K562 (cell line): ENCODE measurements around the gene FAM217B. TPM values are rescaled to one million over a fixed set of nuclear protein-coding genes. Genes with fewer than 3 reads are reported as not detected.

ENCODE experiments used
- ARHGAP35 ChIP-seq: fragments of 450-650 bp; IDR thresholded peaks from 2 replicates; pipeline ENCODE4 v1.6.1; 2018; ENCODE audit not compliant: partially characterized antibody
- BRD9 ChIP-seq: fragments of 450-650 bp; IDR thresholded peaks from 2 replicates; pipeline ENCODE4 v1.6.1; 2018; ENCODE audit warnings: low read depth; ENCODE audit not compliant: partially characterized antibody
- DIDO1 ChIP-seq: fragments of 450-650 bp; IDR thresholded peaks from 2 replicates; pipeline ENCODE4 v1.6.1; 2016; ENCODE audit warnings: low read depth, missing biosample characterization, missing genetic modification characterization
- HDGF ChIP-seq: fragments of 450-650 bp; IDR thresholded peaks from 2 replicates; pipeline ENCODE4 v1.6.1; 2016
- LARP7 ChIP-seq: fragments of 450-650 bp; IDR thresholded peaks from 2 replicates; pipeline ENCODE4 v1.6.1; 2016
- RBM14 ChIP-seq: fragments of 200-400 bp; formaldehyde crosslinking; IDR thresholded peaks from 2 replicates; pipeline ENCODE4 v1.6.1; 2018; ENCODE audit warnings: low read depth, mild to moderate bottlenecking, low read length, moderate library complexity, borderline replicate concordance; ENCODE audit not compliant: insufficient read depth
- SRSF3 ChIP-seq: fragments of 200-400 bp; formaldehyde crosslinking; IDR thresholded peaks from 2 replicates; pipeline ENCODE4 v1.6.1; 2016; ENCODE audit warnings: mild to moderate bottlenecking, low read length, moderate library complexity; ENCODE audit not compliant: insufficient read depth
- TAL1 ChIP-seq: fragments of 450-650 bp; IDR thresholded peaks from 2 replicates; pipeline ENCODE4 v1.6.1; 2016; ENCODE audit warnings: mild to moderate bottlenecking
- TEAD4 ChIP-seq, 2 experiments: sonication (generic) in 1 of 2; formaldehyde crosslinking in 1 of 2; IDR thresholded peaks; 2 replicates each; pipeline versions ENCODE4 v1.6.1 to v1.8.0; 2012 to 2022; ENCODE audit warnings: borderline replicate concordance in 1 of 2, inconsistent platforms in 1 of 2, low read length in 1 of 2, mild to moderate bottlenecking in 1 of 2, missing genetic modification reagents in 1 of 2
- WHSC1 ChIP-seq: IDR thresholded peaks from one replicate; pipeline ENCODE4 v1.6.1; 2012; ENCODE audit warnings: low read length, control low read depth, inconsistent platforms
- ZNF384 ChIP-seq: IDR thresholded peaks from 2 replicates; pipeline ENCODE4 v1.6.1; 2012; ENCODE audit warnings: low read depth, low read length, improper control_type of control experiment
- polyA plus RNA-seq, 8 experiments: library from polyadenylated mRNA; depleted of rRNA in 4 of 8; stranded (reverse) in 5 of 8; unstranded in 3 of 8; fragments of >200 nt; fragmentation: Nextera tagmentation in 2 of 8; fragmentation: Illumina TruSeq in 1 of 8; extraction: Ambion mirVana in 2 of 8; extraction: Trizol in 1 of 8; gene quantifications; 2 replicates each; pipeline versions ENCODE4 v1.2.1 to v1.2.3, GENCODE V29; 2011 to 2014; ENCODE audit warnings: inconsistent platforms in 1 of 8, missing spikeins in 1 of 8
- total RNA-seq, 7 experiments: library from RNA; depleted of rRNA in 6 of 7; stranded (reverse); fragments of >200 nt in 6 of 7; fragmentation: Illumina TruSeq in 2 of 7; extraction: Trizol in 2 of 7; gene quantifications; 2 replicates each; pipeline versions ENCODE4 v1.2.1 to v1.2.3, GENCODE V29; 2011 to 2021; ENCODE audit warnings: low replicate concordance in 1 of 7
- TF ChIP-seq, protein P1 (sequence below): sonication (generic); formaldehyde crosslinking; IDR thresholded peaks from 2 replicates; pipeline ENCODE4 v1.8.0; 2022; ENCODE audit warnings: mild to moderate bottlenecking, missing genetic modification reagents, borderline replicate concordance
- TF ChIP-seq, protein P2 (sequence below): sonication (generic); formaldehyde crosslinking; IDR thresholded peaks from 2 replicates; pipeline ENCODE4 v1.8.0; 2022; ENCODE audit warnings: missing genetic modification reagents, mild to moderate bottlenecking, borderline replicate concordance
- TF ChIP-seq, protein P3 (sequence below): fragments of 450-650 bp; conservative IDR thresholded peaks from 2 replicates; pipeline ENCODE4 v1.6.1; 2016; ENCODE audit warnings: missing genetic modification characterization, low read depth, mild to moderate bottlenecking, missing compliant biosample characterization, moderate library complexity
- TF ChIP-seq, protein P4 (sequence below): sonication (generic); formaldehyde crosslinking; IDR thresholded peaks from 2 replicates; pipeline ENCODE4 v1.8.1; 2023; ENCODE audit warnings: mild to moderate bottlenecking, missing genetic modification reagents, moderate library complexity
- TF ChIP-seq, protein P5 (sequence below): fragments of 250-450 bp; sonication (Bioruptor Pico); IDR thresholded peaks from 2 replicates; pipeline ENCODE4 v1.4.0; 2020; ENCODE audit warnings: mild to moderate bottlenecking, moderate library complexity
- TF ChIP-seq, protein P6 (sequence below): fragments of 200-800 bp; sonication (Bioruptor generic); IDR thresholded peaks from 2 replicates; pipeline ENCODE4 v1.6.1; 2017; ENCODE audit warnings: missing genetic modification characterization, missing compliant biosample characterization

Gene FAM217B
- total and polyA plus RNA-seq, 9 of the 15 experiments (the other 6 are each of a cell fraction or from before 2014, with no cell fraction given): 4.8 to 11.4 (median 6.9) TPM

DNA sequence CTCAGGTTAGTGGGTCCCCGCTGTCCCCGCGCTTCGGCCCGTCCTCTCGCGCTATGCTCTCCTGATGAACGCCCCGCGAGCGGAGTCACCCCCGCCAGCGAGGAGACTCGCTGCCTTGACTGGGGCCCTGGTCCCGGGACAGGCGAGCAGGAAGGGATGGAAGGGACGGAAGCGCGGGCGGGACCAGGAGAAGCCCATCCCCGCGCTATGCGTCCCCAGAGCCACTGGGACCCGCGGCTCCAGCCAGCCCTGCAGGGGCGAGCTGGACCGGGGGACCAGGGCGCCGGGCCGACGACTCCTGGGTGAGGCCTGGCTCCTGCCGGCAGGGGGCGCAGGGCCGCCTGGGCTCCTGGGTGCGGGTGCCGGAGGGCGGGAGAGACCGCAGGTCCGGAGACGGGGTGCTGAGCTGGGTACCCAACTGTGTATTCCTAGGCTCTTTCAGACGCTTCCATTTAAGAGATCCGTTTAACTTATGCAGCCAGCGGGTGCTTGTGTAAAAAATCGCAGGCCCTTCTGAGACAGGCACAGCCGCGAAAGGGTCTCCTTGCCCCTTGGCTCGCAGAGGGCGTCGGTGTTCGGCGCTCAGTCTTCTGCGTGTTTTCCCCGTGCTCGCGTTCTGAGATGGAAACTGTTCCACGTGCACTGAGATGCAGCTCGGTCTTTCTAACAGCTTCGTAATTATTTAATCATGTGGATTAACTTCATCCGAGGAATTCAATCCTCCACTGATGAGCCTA, 6.2 kb upstream of the FAM217B start (continued):
- TF ChIP-seq, protein P1, sequence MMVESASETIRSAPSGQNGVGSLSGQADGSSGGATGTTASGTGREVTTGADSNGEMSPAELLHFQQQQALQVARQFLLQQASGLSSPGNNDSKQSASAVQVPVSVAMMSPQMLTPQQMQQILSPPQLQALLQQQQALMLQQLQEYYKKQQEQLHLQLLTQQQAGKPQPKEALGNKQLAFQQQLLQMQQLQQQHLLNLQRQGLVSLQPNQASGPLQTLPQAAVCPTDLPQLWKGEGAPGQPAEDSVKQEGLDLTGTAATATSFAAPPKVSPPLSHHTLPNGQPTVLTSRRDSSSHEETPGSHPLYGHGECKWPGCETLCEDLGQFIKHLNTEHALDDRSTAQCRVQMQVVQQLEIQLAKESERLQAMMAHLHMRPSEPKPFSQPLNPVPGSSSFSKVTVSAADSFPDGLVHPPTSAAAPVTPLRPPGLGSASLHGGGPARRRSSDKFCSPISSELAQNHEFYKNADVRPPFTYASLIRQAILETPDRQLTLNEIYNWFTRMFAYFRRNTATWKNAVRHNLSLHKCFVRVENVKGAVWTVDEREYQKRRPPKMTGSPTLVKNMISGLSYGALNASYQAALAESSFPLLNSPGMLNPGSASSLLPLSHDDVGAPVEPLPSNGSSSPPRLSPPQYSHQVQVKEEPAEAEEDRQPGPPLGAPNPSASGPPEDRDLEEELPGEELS: no peak
- TF ChIP-seq BRD9: no peak
- no peak for TF ChIP-seq HDGF
- TF ChIP-seq LARP7: no peak
- no peak for TF ChIP-seq SRSF3
- TF ChIP-seq, protein P2, sequence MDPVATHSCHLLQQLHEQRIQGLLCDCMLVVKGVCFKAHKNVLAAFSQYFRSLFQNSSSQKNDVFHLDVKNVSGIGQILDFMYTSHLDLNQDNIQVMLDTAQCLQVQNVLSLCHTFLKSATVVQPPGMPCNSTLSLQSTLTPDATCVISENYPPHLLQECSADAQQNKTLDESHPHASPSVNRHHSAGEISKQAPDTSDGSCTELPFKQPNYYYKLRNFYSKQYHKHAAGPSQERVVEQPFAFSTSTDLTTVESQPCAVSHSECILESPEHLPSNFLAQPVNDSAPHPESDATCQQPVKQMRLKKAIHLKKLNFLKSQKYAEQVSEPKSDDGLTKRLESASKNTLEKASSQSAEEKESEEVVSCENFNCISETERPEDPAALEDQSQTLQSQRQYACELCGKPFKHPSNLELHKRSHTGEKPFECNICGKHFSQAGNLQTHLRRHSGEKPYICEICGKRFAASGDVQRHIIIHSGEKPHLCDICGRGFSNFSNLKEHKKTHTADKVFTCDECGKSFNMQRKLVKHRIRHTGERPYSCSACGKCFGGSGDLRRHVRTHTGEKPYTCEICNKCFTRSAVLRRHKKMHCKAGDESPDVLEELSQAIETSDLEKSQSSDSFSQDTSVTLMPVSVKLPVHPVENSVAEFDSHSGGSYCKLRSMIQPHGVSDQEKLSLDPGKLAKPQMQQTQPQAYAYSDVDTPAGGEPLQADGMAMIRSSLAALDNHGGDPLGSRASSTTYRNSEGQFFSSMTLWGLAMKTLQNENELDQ (CRISPR knock-in tag): no peak
- TF ChIP-seq, protein P3, sequence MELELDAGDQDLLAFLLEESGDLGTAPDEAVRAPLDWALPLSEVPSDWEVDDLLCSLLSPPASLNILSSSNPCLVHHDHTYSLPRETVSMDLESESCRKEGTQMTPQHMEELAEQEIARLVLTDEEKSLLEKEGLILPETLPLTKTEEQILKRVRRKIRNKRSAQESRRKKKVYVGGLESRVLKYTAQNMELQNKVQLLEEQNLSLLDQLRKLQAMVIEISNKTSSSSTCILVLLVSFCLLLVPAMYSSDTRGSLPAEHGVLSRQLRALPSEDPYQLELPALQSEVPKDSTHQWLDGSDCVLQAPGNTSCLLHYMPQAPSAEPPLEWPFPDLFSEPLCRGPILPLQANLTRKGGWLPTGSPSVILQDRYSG: no peak
- TF ChIP-seq DIDO1 (tag): no peak
- TF ChIP-seq, protein P4, sequence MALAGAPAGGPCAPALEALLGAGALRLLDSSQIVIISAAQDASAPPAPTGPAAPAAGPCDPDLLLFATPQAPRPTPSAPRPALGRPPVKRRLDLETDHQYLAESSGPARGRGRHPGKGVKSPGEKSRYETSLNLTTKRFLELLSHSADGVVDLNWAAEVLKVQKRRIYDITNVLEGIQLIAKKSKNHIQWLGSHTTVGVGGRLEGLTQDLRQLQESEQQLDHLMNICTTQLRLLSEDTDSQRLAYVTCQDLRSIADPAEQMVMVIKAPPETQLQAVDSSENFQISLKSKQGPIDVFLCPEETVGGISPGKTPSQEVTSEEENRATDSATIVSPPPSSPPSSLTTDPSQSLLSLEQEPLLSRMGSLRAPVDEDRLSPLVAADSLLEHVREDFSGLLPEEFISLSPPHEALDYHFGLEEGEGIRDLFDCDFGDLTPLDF (CRISPR knock-in tag): peak; percentile 69
- TF ChIP-seq RBM14: no peak
- TF ChIP-seq WHSC1: no peak
- TF ChIP-seq, protein P5, sequence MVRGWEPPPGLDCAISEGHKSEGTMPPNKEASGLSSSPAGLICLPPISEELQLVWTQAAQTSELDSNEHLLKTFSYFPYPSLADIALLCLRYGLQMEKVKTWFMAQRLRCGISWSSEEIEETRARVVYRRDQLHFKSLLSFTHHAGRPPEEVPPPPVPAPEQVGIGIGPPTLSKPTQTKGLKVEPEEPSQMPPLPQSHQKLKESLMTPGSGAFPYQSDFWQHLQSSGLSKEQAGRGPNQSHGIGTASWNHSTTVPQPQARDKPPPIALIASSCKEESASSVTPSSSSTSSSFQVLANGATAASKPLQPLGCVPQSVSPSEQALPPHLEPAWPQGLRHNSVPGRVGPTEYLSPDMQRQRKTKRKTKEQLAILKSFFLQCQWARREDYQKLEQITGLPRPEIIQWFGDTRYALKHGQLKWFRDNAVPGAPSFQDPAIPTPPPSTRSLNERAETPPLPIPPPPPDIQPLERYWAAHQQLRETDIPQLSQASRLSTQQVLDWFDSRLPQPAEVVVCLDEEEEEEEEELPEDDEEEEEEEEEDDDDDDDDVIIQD (CRISPR knock-in tag): no peak
- no peak for TF ChIP-seq TEAD4 (IDR thresholded peaks at IDR 0.05; ENCODE audit: low read length)
- TF ChIP-seq TEAD4 (CRISPR knock-in tag; IDR thresholded peaks at IDR 0.05; ENCODE audit: borderline replicate concordance): no peak
- TF ChIP-seq, protein P6, sequence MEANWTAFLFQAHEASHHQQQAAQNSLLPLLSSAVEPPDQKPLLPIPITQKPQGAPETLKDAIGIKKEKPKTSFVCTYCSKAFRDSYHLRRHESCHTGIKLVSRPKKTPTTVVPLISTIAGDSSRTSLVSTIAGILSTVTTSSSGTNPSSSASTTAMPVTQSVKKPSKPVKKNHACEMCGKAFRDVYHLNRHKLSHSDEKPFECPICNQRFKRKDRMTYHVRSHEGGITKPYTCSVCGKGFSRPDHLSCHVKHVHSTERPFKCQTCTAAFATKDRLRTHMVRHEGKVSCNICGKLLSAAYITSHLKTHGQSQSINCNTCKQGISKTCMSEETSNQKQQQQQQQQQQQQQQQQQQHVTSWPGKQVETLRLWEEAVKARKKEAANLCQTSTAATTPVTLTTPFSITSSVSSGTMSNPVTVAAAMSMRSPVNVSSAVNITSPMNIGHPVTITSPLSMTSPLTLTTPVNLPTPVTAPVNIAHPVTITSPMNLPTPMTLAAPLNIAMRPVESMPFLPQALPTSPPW: peak; percentile 78
- no peak for TF ChIP-seq ZNF384
- TF ChIP-seq ARHGAP35: no peak
- TF ChIP-seq TAL1: no peak
